WTC11 (cell line): ENCODE results near the gene B3GALNT1. TPM values are rescaled to one million over a fixed set of nuclear protein-coding genes. Genes with fewer than 3 reads are reported as not detected.

ENCODE experiments used
- ATAC-seq: fragments of 200-7000 bp; cut with Tn5 transposase; 2 replicates; pipeline ENCODE4 v1.10.0; 2021; ENCODE audit warnings: mild to moderate bottlenecking, moderate library complexity
- CTCF ChIA-PET: fragments of 300-600 bp; sonication (Branson Sonifier 250); formaldehyde crosslinking; loops from one replicate; lab custom pipeline; 2021; ENCODE audit warnings: antibody characterized with exemption; lab: Charles Lee
- POLR2A ChIA-PET: fragments of 350-600 bp; sonication (Branson Sonifier 250); formaldehyde crosslinking; loops from one replicate; lab custom pipeline; 2021; ENCODE audit warnings: antibody characterized with exemption; lab: Charles Lee
- DNase-seq: peaks from one replicate; pipeline ENCODE4 v3.0.0; 2021; ENCODE audit warnings: low spot score
- H3K27ac Mint-ChIP-seq: 2 replicates; pipeline ENCODE4 v1.8.0; 2021; ENCODE audit warnings: mixed read lengths
- H3K27me3 Mint-ChIP-seq: 2 replicates; pipeline ENCODE4 v1.8.0; 2021; ENCODE audit warnings: low read depth, mild to moderate bottlenecking, moderate library complexity, mixed read lengths
- H3K36me3 Mint-ChIP-seq: 2 replicates; pipeline ENCODE4 v1.8.0; 2021; ENCODE audit warnings: mixed read lengths
- H3K4me1 Mint-ChIP-seq: 2 replicates; pipeline ENCODE4 v1.8.0; 2022; ENCODE audit warnings: mixed read lengths
- H3K4me3 Mint-ChIP-seq: 2 replicates; pipeline ENCODE4 v1.8.0; 2021; ENCODE audit warnings: mild to moderate bottlenecking, moderate library complexity, mixed read lengths
- H3K9me3 Mint-ChIP-seq: 2 replicates; pipeline ENCODE4 v1.8.0; 2021; ENCODE audit warnings: mixed read lengths
- ATF3 ChIP-seq: sonication (generic); formaldehyde crosslinking; conservative IDR thresholded peaks from 2 replicates; pipeline ENCODE4 v1.8.1; 2022; ENCODE audit warnings: mild to moderate bottlenecking, missing genetic modification reagents
- ATF6 ChIP-seq: sonication (generic); formaldehyde crosslinking; IDR thresholded peaks from 2 replicates; pipeline ENCODE4 v1.8.1; 2023; ENCODE audit warnings: mild to moderate bottlenecking, missing genetic modification reagents
- CREB1 ChIP-seq: sonication (generic); formaldehyde crosslinking; IDR thresholded peaks from 2 replicates; pipeline ENCODE4 v1.8.0; 2023; ENCODE audit warnings: mild to moderate bottlenecking, missing genetic modification reagents
- CTCF ChIP-seq: fragments of 200-600 bp; IDR thresholded peaks from 2 replicates; pipeline ENCODE4 v1.8.0; 2022; ENCODE audit warnings: antibody characterized with exemption
- ELF4 ChIP-seq: sonication (generic); formaldehyde crosslinking; IDR thresholded peaks from 2 replicates; pipeline ENCODE4 v1.8.1; 2022; ENCODE audit warnings: low read depth, mild to moderate bottlenecking, moderate library complexity, missing genetic modification reagents
- ESRRA ChIP-seq: sonication (generic); formaldehyde crosslinking; IDR thresholded peaks from 2 replicates; pipeline ENCODE4 v1.8.1; 2022; ENCODE audit warnings: mild to moderate bottlenecking, missing genetic modification reagents, borderline replicate concordance
- FOXK1 ChIP-seq: sonication (generic); formaldehyde crosslinking; IDR thresholded peaks from 2 replicates; pipeline ENCODE4 v1.8.0; 2022; ENCODE audit warnings: mild to moderate bottlenecking, moderate library complexity, missing genetic modification reagents
- GABPB1 ChIP-seq: sonication (generic); formaldehyde crosslinking; IDR thresholded peaks from 2 replicates; pipeline ENCODE4 v1.8.1; 2023; ENCODE audit warnings: mild to moderate bottlenecking, missing genetic modification reagents
- MAX ChIP-seq: sonication (generic); formaldehyde crosslinking; IDR thresholded peaks from 2 replicates; pipeline ENCODE4 v1.8.0; 2022; ENCODE audit warnings: mild to moderate bottlenecking, missing genetic modification reagents
- MXD4 ChIP-seq: fragments of 250-450 bp; sonication (Bioruptor Pico); IDR thresholded peaks from 2 replicates; pipeline ENCODE4 v1.8.0; 2021; ENCODE audit warnings: mild to moderate bottlenecking, moderate library complexity, borderline replicate concordance
- NFE2L1 ChIP-seq: sonication (generic); formaldehyde crosslinking; IDR thresholded peaks from 2 replicates; pipeline ENCODE4 v1.8.1; 2023; ENCODE audit warnings: missing genetic modification reagents
- NR3C1 ChIP-seq: sonication (generic); formaldehyde crosslinking; conservative IDR thresholded peaks from 2 replicates; pipeline ENCODE4 v1.8.1; 2023; ENCODE audit warnings: low read depth, mild to moderate bottlenecking, missing genetic modification reagents
- OVOL2 ChIP-seq: fragments of 250-450 bp; sonication (Bioruptor Pico); IDR thresholded peaks from 2 replicates; pipeline ENCODE4 v1.9.0; 2021; ENCODE audit warnings: mild to moderate bottlenecking, borderline replicate concordance
- PREB ChIP-seq: sonication (generic); formaldehyde crosslinking; IDR thresholded peaks from 2 replicates; pipeline ENCODE4 v1.8.1; 2022; ENCODE audit warnings: mild to moderate bottlenecking, missing genetic modification reagents, moderate library complexity, borderline replicate concordance
- PRRX2 ChIP-seq: fragments of 250-450 bp; sonication (Bioruptor Pico); IDR thresholded peaks from 2 replicates; pipeline ENCODE4 v1.8.0; 2021; ENCODE audit warnings: mild to moderate bottlenecking
- RELA ChIP-seq: sonication (generic); formaldehyde crosslinking; IDR thresholded peaks from 2 replicates; pipeline ENCODE4 v1.8.1; 2022; ENCODE audit warnings: missing genetic modification reagents, mild to moderate bottlenecking, borderline replicate concordance
- RORB ChIP-seq: fragments of 250-450 bp; sonication (Bioruptor Pico); IDR thresholded peaks from 2 replicates; pipeline ENCODE4 v1.9.0; 2021; ENCODE audit warnings: mild to moderate bottlenecking
- SMAD4 ChIP-seq: sonication (generic); formaldehyde crosslinking; IDR thresholded peaks from 2 replicates; pipeline ENCODE4 v1.8.0; 2022; ENCODE audit warnings: mild to moderate bottlenecking, missing genetic modification reagents
- TEAD4 ChIP-seq: sonication (generic); formaldehyde crosslinking; IDR thresholded peaks from 2 replicates; pipeline ENCODE4 v1.8.0; 2022; ENCODE audit warnings: mild to moderate bottlenecking, missing genetic modification reagents
- USF1 ChIP-seq: sonication (generic); formaldehyde crosslinking; IDR thresholded peaks from 2 replicates; pipeline ENCODE4 v1.8.0; 2022; ENCODE audit warnings: mild to moderate bottlenecking, missing genetic modification reagents
- ZNF121 ChIP-seq: sonication (generic); formaldehyde crosslinking; IDR thresholded peaks from 2 replicates; pipeline ENCODE4 v1.8.0; 2023; ENCODE audit warnings: missing genetic modification reagents
- ZNF416 ChIP-seq: fragments of 250-450 bp; sonication (Bioruptor Pico); IDR thresholded peaks from 2 replicates; pipeline ENCODE4 v1.9.0; 2021; ENCODE audit warnings: mild to moderate bottlenecking, inconsistent platforms
- ZNF423 ChIP-seq: fragments of 250-450 bp; sonication (Bioruptor Pico); IDR thresholded peaks from 2 replicates; pipeline ENCODE4 v2.1.2; 2022; ENCODE audit warnings: mild to moderate bottlenecking, moderate library complexity
- ZNF425 ChIP-seq: fragments of 250-450 bp; sonication (Bioruptor Pico); conservative IDR thresholded peaks from 2 replicates; pipeline ENCODE4 v1.9.0; 2021; ENCODE audit warnings: mild to moderate bottlenecking
- ZNF512 ChIP-seq: sonication (generic); formaldehyde crosslinking; IDR thresholded peaks from 2 replicates; pipeline ENCODE4 v1.8.1; 2022; ENCODE audit warnings: missing genetic modification reagents, borderline replicate concordance
- ZNF671 ChIP-seq: fragments of 250-450 bp; sonication (Bioruptor Pico); IDR thresholded peaks from 2 replicates; pipeline ENCODE4 v1.8.0; 2021; ENCODE audit warnings: mild to moderate bottlenecking
- total RNA-seq: library from RNA; stranded (reverse); gene quantifications from 3 replicates; pipeline ENCODE4 v1.2.3, GENCODE V29; 2021

B3GALNT1 gene
- total RNA-seq, 1 experiment from 2014 or later = 4.2 TPM

- TF ChIP-seq ATF6 (CRISPR knock-in tag) (no peak), ZNF671 (CRISPR knock-in tag) (no peak), ELF4 (no peak), TEAD4 (no peak), NFE2L1 (no peak), FOXK1 (CRISPR knock-in tag) (no peak), GABPB1 (CRISPR knock-in tag) (no peak), ZNF512 (CRISPR knock-in tag) (no peak), ZNF425 (CRISPR knock-in tag) (no peak), ATF3 (CRISPR knock-in tag) (no peak), SMAD4 (CRISPR knock-in tag) (no peak), ZNF423 (CRISPR knock-in tag) (no peak), CTCF (no peak), MXD4 (no peak)
Observed at GRCh38 chr3:161149529-161149928, 44.4 kb upstream of the B3GALNT1 start (continued).

- ChIA-PET CTCF (no interaction called here), POLR2A (no interaction called here)
- no peak overlapping the region for H3K27ac Mint-ChIP-seq
- DNase-seq = no peak
- H3K4me3 Mint-ChIP-seq = no peak overlapping the region
- ATAC-seq = no peak
- H3K27me3 Mint-ChIP-seq = no peaks in the 10 kb centered on the region; the same call in 1 of the 2 replicates
- peaks cover 13% of the 10 kb centered on the region for H3K36me3 Mint-ChIP-seq
- peaks cover 28% of the 10 kb centered on the region for H3K9me3 Mint-ChIP-seq
- H3K4me1 Mint-ChIP-seq = peaks cover 15% of the 10 kb centered on the region
- TF ChIP-seq USF1 = no peak
- no peak for TF ChIP-seq MXD4
- no peak for TF ChIP-seq MAX (CRISPR knock-in tag)
- no peak for TF ChIP-seq RORB (CRISPR knock-in tag)
- TF ChIP-seq OVOL2 = no peak
- no peak for TF ChIP-seq PREB (CRISPR knock-in tag)
- no peak for TF ChIP-seq CREB1
- no peak for TF ChIP-seq RELA (CRISPR knock-in tag)
- no peak for TF ChIP-seq ZNF423 (CRISPR knock-in tag)
- no peak for TF ChIP-seq ESRRA (CRISPR knock-in tag)
- no peak for TF ChIP-seq ZNF416 (CRISPR knock-in tag)
- TF ChIP-seq ZNF121 = no peak
- TF ChIP-seq ZNF425 (CRISPR knock-in tag) = no peak
- no peak for TF ChIP-seq PRRX2 (CRISPR knock-in tag)
- no peak for TF ChIP-seq NR3C1
Observed at GRCh38 chr3:161148832-161149475, 43.8 kb upstream of the B3GALNT1 start.
